ENCODE data around the gene SLAMF6.

GRCh38 chr1:160560045-160560705, 37.1 kb upstream of the SLAMF6 start:
- TF ChIP-seq CTCF (IDR thresholded peaks at IDR 0.05), result no peak
- TF ChIP-seq POLR2A (IDR thresholded peaks at IDR 0.05), result no peak

Measured in breast epithelium (tissue), 3 donors.